Activated T-cell treated with anti-CD3 and anti-CD28 coated beads, Interleukin-2, amount 50 U/mL, for 4 hours (primary cell): ENCODE results near the gene NLRP3. TPM values are rescaled to one million over a fixed set of nuclear protein-coding genes. Genes with fewer than 3 reads are reported as not detected.
"Not testable (repeated sequence)": the region's sequence is repeated elsewhere in the genome, so short reads cannot be mapped to it uniquely, and the experiment has no call there.

Experiments
- ATAC-seq, 2 donors: fragments of 200-7000 bp; cut with Tn5 transposase; one replicate each; pipeline ENCODE4 v1.10.0; 2021
- DNase-seq: peaks from one replicate; pipeline ENCODE4 v3.0.0-alpha.2; 2020
- H3K27me3 Mint-ChIP-seq: one replicate; pipeline ENCODE4 v1.8.0; 2021; ENCODE audit warnings: low read depth, mixed read lengths
- H3K36me3 Mint-ChIP-seq: one replicate; pipeline ENCODE4 v1.8.0; 2022; ENCODE audit warnings: mixed read lengths; ENCODE audit not compliant: insufficient read depth
- H3K4me1 Mint-ChIP-seq: one replicate; pipeline ENCODE4 v1.8.0; 2021; ENCODE audit warnings: low read depth, mixed read lengths
- H3K4me3 Mint-ChIP-seq: one replicate; pipeline ENCODE4 v1.8.0; 2021; ENCODE audit warnings: mild to moderate bottlenecking, moderate library complexity, mixed read lengths
- H3K9me3 Mint-ChIP-seq: one replicate; pipeline ENCODE4 v1.8.0; 2021; ENCODE audit warnings: mixed read lengths
- total RNA-seq, 3 donors: library from RNA; stranded (reverse); gene quantifications; one replicate each; pipeline ENCODE4 v1.2.1, GENCODE V29; 2021

The NLRP3 gene
- total RNA-seq, result 1 to 10 TPM; 4.1 to 5.4 (median 4.2) TPM

GRCh38 chr1:247415423-247416361, at the start of gene NLRP3:
Gene NLRP3, plus strand, starts transcription at chr1:247416173. Its CDS starts 2,628 bp downstream, at chr1:247418801.
- H3K4me1 Mint-ChIP-seq, result peaks cover 53% of the 10 kb centered on the region
- ATAC-seq, result peak; percentile 65 to 75
- H3K9me3 Mint-ChIP-seq, result no peaks in the 10 kb centered on the region
- H3K36me3 Mint-ChIP-seq, result peaks cover 11% of the 10 kb centered on the region
- no peaks in the 10 kb centered on the region for H3K27me3 Mint-ChIP-seq
- peak; percentile 29 for DNase-seq
- peak within 1 kb of the TSS; percentile 81 for H3K4me3 Mint-ChIP-seq

GRCh38 chr1:247366345-247366744, 49.6 kb upstream of the NLRP3 start:
- not testable (repeated sequence) for H3K9me3 Mint-ChIP-seq, ATAC-seq, H3K36me3 Mint-ChIP-seq, DNase-seq, H3K4me1 Mint-ChIP-seq, H3K4me3 Mint-ChIP-seq
- peaks cover 40% of the 10 kb centered on the region for H3K27me3 Mint-ChIP-seq

- Mint-ChIP-seq H3K27me3 (peaks cover 40% of the 10 kb centered on the region), H3K36me3 (no peaks in the 10 kb centered on the region), H3K4me3 (no peak overlapping the region), H3K9me3 (no peaks in the 10 kb centered on the region), H3K4me1 (no peaks in the 10 kb centered on the region)
- DNase-seq (no peak), ATAC-seq (no peak)
Measured at GRCh38 chr1:247366926-247367645, 48.9 kb upstream of the NLRP3 start.

GRCh38 chr1:247367786-247368422, 48.1 kb upstream of the NLRP3 start:
- Mint-ChIP-seq H3K9me3 (no peaks in the 10 kb centered on the region), H3K4me1 (peaks cover 2% of the 10 kb centered on the region), H3K27me3 (peaks cover 42% of the 10 kb centered on the region), H3K4me3 (no peak overlapping the region), H3K36me3 (no peaks in the 10 kb centered on the region)
- DNase-seq (no peak), ATAC-seq (no peak)

- H3K27me3 Mint-ChIP-seq, result peaks cover 39% of the 10 kb centered on the region
- no peak for DNase-seq
- H3K4me3 Mint-ChIP-seq, result no peak overlapping the region
Measured at GRCh38 chr1:247368490-247369145, 47.4 kb upstream of the NLRP3 start.

GRCh38 chr1:247370786-247371732, 44.9 kb upstream of the NLRP3 start:
- ATAC-seq, result no peak
- H3K9me3 Mint-ChIP-seq, result no peaks in the 10 kb centered on the region

More at GRCh38 chr1:247368490-247369145, 47.4 kb upstream of the NLRP3 start:
- no peak for ATAC-seq
- no peaks in the 10 kb centered on the region for H3K9me3 Mint-ChIP-seq
- H3K4me1 Mint-ChIP-seq, result peaks cover 3% of the 10 kb centered on the region
- H3K36me3 Mint-ChIP-seq, result no peaks in the 10 kb centered on the region

GRCh38 chr1:247371801-247372259, 44.1 kb upstream of the NLRP3 start:
- Mint-ChIP-seq H3K9me3 (no peaks in the 10 kb centered on the region), H3K27me3 (peaks cover 24% of the 10 kb centered on the region), H3K36me3 (no peaks in the 10 kb centered on the region), H3K4me1 (peaks cover 5% of the 10 kb centered on the region), H3K4me3 (no peak overlapping the region)
- DNase-seq (no peak), ATAC-seq (no peak)

More at GRCh38 chr1:247370786-247371732, 44.9 kb upstream of the NLRP3 start:
- Mint-ChIP-seq H3K4me3 (no peak overlapping the region), H3K36me3 (no peaks in the 10 kb centered on the region), H3K27me3 (peaks cover 29% of the 10 kb centered on the region), H3K4me1 (peaks cover 5% of the 10 kb centered on the region)
- DNase-seq, result no peak

- peak; percentile 55 for DNase-seq
- ATAC-seq, result peak; percentile 79 to 82
- no peaks in the 10 kb centered on the region for H3K36me3 Mint-ChIP-seq
- H3K4me1 Mint-ChIP-seq, result peaks cover 5% of the 10 kb centered on the region
- peaks cover 14% of the 10 kb centered on the region for H3K27me3 Mint-ChIP-seq
- H3K4me3 Mint-ChIP-seq, result no peak overlapping the region
- H3K9me3 Mint-ChIP-seq, result no peaks in the 10 kb centered on the region
Measured at GRCh38 chr1:247373721-247374141, 42.2 kb upstream of the NLRP3 start.

GRCh38 chr1:247374651-247375334, 41.2 kb upstream of the NLRP3 start:
- not testable (repeated sequence) for H3K4me3 Mint-ChIP-seq, H3K9me3 Mint-ChIP-seq, ATAC-seq, DNase-seq, H3K36me3 Mint-ChIP-seq, H3K4me1 Mint-ChIP-seq
- H3K27me3 Mint-ChIP-seq, result peaks cover 15% of the 10 kb centered on the region

GRCh38 chr1:247375747-247376146, 40.2 kb upstream of the NLRP3 start:
- Mint-ChIP-seq H3K9me3 (no peaks in the 10 kb centered on the region), H3K4me3 (no peak overlapping the region), H3K4me1 (peaks cover 5% of the 10 kb centered on the region), H3K27me3 (peaks cover 13% of the 10 kb centered on the region), H3K36me3 (no peaks in the 10 kb centered on the region)
- ATAC-seq, result no peak
- no peak for DNase-seq

- ATAC-seq (no peak), DNase-seq (no peak)
- H3K4me3 Mint-ChIP-seq, result no peak overlapping the region
- H3K27me3 Mint-ChIP-seq, result peaks cover 10% of the 10 kb centered on the region
- no peaks in the 10 kb centered on the region for H3K9me3 Mint-ChIP-seq
- peaks cover 5% of the 10 kb centered on the region for H3K4me1 Mint-ChIP-seq
- no peaks in the 10 kb centered on the region for H3K36me3 Mint-ChIP-seq
Measured at GRCh38 chr1:247376659-247377058, 39.3 kb upstream of the NLRP3 start.

GRCh38 chr1:247377656-247378055, 38.3 kb upstream of the NLRP3 start:
- not testable (repeated sequence) for H3K27me3 Mint-ChIP-seq, H3K4me1 Mint-ChIP-seq, ATAC-seq, H3K36me3 Mint-ChIP-seq, DNase-seq, H3K9me3 Mint-ChIP-seq, H3K4me3 Mint-ChIP-seq
